Thymus (tissue), 11 donors: Measurements from ENCODE around the gene HLA-E. TPM values are rescaled to one million over a fixed set of nuclear protein-coding genes. Genes with fewer than 3 reads are reported as not detected.

ENCODE experiments used
- DNase-seq, 9 donors: peaks; one replicate each; pipeline ENCODE4 v3.0.0-alpha.2; 2013; ENCODE audit warnings: low spot score in 9 of 9, low read depth in 6 of 9, missing footprints in 1 of 9
- H3K27ac ChIP-seq, 2 donors: one replicate each; pipeline ENCODE4 v1.5.1; 2013; ENCODE audit warnings: control low read depth in 1 of 2, low read depth in 1 of 2, low read length in 1 of 2, mild to moderate bottlenecking in 1 of 2, moderate library complexity in 1 of 2
- H3K27me3 ChIP-seq, 2 donors: one replicate each; pipeline ENCODE4 v1.5.1; 2013; ENCODE audit warnings: low read length in 1 of 2; ENCODE audit not compliant: control insufficient read depth in 2 of 2, insufficient read depth in 1 of 2
- H3K36me3 ChIP-seq, 2 donors: one replicate each; pipeline ENCODE4 v1.5.1; 2013; ENCODE audit warnings: low read length in 1 of 2, mild to moderate bottlenecking in 1 of 2, moderate library complexity in 1 of 2; ENCODE audit not compliant: control insufficient read depth in 2 of 2, insufficient read depth in 2 of 2
- H3K4me1 ChIP-seq, 2 donors: one replicate each; pipeline ENCODE4 v1.5.1; 2013; ENCODE audit warnings: low read length in 2 of 2; ENCODE audit not compliant: control insufficient read depth in 2 of 2, insufficient read depth in 2 of 2
- H3K4me3 ChIP-seq, 2 donors: one replicate each; pipeline ENCODE4 v1.5.1; 2013; ENCODE audit warnings: low read length in 2 of 2, control low read depth in 1 of 2, mild to moderate bottlenecking in 1 of 2
- H3K9me3 ChIP-seq, 2 donors: one replicate each; pipeline ENCODE4 v1.5.1; 2013; ENCODE audit warnings: low read length in 1 of 2, mild to moderate bottlenecking in 1 of 2; ENCODE audit not compliant: control insufficient read depth in 2 of 2, insufficient read depth in 1 of 2
- WGBS: extraction: QIAGEN DNeasy Blood & Tissue Kit; methylation state at CpG from one replicate; pipeline ENCODE4 v1.1.7; 2013; 5-methylcytosine and 5-hydroxymethylcytosine counted together
- polyA plus RNA-seq: library from polyadenylated mRNA; stranded (reverse); fragments of 200-250 nt; gene quantifications from one replicate; pipeline ENCODE4 v1.2.3, GENCODE V29; 2013
- total RNA-seq: library from RNA; stranded (reverse); fragments of 120-200 nt; gene quantifications from one replicate; pipeline ENCODE4 v1.2.4, GENCODE V29; 2013
- donor health status: healthy.

The HLA-E gene
- total and polyA plus RNA-seq, 2 donors, result 303 to 531 TPM

DNA sequence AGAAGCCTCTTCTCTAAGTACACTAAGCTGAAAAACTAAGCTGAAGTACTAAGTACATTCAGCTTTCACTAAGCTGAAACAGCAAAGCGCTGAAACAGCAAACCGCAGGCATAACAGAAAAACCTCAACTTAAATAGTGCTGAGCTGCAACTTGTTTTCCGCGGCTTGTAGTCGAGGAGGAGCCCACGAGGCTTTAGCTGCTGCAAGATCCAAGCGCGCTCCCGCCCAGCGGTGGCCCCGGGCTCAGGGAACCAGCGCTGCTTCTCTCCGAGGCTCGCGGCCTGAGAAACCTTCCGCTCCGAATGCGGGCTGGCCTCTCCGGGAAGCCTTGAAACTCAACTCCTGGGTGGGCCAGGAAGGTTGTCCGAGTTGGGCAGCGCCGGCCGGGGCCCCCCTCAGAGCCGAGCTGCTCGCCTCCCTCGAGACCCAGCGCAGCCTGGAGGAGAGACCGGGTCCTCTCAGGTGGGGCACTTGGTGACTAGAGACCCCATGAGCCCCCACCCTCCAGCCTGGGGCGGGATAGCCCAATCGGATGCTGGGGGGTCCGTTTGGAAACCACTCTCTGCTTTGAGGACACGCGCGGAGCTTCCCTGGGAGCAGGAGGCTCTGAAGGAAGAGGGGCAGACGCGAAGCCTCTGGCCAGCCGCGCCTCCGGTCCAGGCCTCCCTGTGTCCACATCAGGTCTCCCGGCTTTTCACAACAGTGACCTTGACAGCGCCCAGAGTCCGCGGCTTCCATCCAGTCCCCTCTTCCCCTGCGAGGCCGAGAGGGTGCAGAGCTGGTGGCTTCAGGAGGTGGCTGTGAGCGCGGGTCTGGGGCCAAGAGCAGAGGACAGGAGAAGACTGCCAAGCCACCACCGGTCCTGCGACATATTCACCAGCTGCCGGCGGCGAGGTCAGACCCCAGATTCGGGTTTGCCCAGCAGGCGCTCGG is 38.1 kb upstream of the HLA-E start:
- peaks cover 0 to 13% of the 10 kb centered on the region in 2 donors for H3K9me3 ChIP-seq
- 10% methylated on average over 55 of the region's 55 CpGs for WGBS
- peaks cover 9 to 35% of the 10 kb centered on the region in 2 donors for H3K4me1 ChIP-seq
- peaks cover 42 to 96% of the 10 kb centered on the region in 2 donors for H3K27me3 ChIP-seq
- H3K36me3 ChIP-seq, result no peaks in the 10 kb centered on the region
- no peak overlapping the region for H3K27ac ChIP-seq
- DNase-seq, result peak in 8 of 9 donors; percentile 43 to 88 (median 72)
- H3K4me3 ChIP-seq, result peak overlapping the region in 1 of 2 donors; percentile 19

DNA sequence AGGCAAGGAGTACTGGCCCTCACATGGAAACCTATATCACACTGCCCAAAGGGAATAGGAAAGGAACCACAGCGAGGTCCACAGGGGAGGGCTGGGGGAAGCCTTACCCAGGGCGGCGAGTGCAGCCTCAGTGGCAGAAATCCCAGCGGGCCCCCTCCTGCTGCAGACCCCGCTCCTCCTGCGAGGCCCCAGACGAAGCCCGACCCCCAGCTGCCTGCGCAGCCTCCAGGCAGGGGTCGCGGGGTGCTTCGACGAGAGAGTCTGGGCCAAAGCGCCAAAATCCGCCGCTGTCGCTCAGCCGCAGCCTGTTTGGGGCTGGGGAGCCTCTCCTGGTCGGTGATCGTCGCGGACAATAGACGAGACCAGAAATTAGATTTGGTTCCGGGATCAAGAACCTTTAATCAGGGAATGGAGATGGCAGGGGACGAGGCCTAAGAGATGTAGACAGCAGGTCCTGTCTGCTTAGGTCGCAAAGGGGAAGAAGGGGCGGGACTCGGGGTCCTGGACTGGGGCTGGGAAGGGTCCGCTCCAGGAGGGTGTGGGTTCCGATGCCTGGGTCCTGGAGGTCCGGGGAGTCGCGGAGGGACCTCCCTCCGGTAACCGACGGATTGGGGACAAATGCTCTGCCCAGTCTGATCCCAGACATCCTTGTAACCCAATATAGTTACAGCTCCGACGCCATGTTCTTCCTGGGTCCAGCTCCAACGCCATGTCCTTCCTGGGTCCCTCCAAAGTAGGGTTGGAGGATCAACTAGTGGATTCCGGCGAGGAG is 36.4 kb upstream of the HLA-E start:
- Histone ChIP-seq H3K27ac (no peak overlapping the region), H3K27me3 (peaks cover 34 to 97% of the 10 kb centered on the region in 2 donors), H3K4me1 (peaks cover 9 to 35% of the 10 kb centered on the region in 2 donors), H3K36me3 (no peaks in the 10 kb centered on the region), H3K9me3 (peaks cover 0 to 13% of the 10 kb centered on the region in 2 donors), H3K4me3 (no peak overlapping the region)
- no peak for DNase-seq
- WGBS, result 13% methylated on average over 41 of the region's 41 CpGs

DNA sequence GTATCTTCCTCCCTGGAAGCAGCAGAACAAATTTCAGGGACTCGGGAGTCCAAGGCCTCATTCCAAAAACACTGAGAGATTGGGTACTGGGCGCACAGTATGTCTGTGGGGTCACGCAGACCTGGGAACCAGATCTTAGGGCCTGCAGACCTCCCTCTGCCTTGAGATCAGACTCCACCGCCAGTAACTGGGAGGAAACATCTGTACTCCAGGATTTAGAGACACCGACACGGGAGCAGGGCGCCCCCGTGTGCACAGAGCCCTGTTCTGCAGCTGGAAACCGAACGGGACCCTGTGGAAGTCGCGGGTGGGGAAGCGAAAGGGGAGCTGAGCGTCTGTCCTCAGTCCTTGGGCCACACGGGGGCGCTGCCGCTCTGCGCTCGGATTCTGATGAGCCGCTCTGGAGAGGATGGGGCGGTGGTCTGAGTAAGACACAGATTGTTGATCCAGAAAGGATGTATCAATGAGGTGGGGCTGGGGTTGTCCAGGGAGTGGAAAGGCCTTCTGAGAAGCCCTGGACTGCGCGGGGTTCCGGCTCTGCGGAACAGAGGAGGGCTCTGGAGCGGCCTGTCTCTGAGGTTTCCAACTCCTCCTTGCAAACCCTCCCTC is 35.7 kb upstream of the HLA-E start:
- Histone ChIP-seq H3K4me3 (no peak overlapping the region), H3K4me1 (peaks cover 9 to 35% of the 10 kb centered on the region in 2 donors), H3K36me3 (no peaks in the 10 kb centered on the region), H3K9me3 (peaks cover 0 to 13% of the 10 kb centered on the region in 2 donors), H3K27me3 (peaks cover 34 to 97% of the 10 kb centered on the region in 2 donors), H3K27ac (no peak overlapping the region)
- peak; percentile 58 to 92 (median 73) for DNase-seq
- 5% methylated on average over 26 of the region's 26 CpGs for WGBS

DNA sequence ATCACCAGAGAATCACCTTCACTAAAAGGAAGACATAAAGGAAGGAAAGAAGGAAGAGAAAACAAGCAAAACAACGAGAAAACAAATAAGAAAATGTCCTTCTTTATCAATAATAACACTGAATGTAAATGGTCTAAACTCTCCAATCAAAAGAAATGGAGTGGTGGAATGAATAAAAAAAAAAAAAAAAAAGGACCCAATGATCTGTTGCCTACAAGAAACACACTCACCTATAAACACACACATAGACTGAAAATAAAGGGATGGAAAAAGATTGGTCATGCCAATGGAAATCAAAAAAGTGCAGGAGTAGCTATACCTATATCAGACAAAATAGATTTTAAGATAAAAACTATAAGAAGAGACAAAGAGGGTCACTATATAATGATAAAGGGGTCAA is 30.2 kb upstream of the HLA-E start:
- Histone ChIP-seq H3K4me1 (peaks cover 5 to 11% of the 10 kb centered on the region in 2 donors), H3K4me3 (no peak overlapping the region), H3K27ac (no peak overlapping the region), H3K36me3 (no peaks in the 10 kb centered on the region), H3K27me3 (peaks cover 48 to 96% of the 10 kb centered on the region in 2 donors), H3K9me3 (no peaks in the 10 kb centered on the region)
- DNase-seq, result no peak
- WGBS, result 58% methylated on average over 1 of the region's 1 CpG

DNA sequence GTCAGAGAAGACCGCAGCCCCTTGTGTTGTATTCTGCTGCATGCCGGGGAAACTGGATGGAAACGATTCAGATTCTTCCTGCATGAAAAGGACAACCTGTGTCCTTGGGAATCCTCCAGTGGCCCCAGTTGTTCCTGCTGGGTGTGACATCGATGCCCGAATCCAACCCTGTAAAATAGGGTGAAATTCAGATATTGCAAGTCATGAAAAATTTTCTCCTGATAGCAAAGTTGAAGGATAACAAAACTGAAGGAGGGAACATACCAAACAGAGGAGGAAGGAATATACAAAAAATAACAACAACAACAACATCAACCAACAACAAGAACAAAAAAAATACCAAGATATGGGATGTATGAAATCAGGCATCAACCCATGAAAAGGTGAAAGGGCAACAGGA is 28.3 kb upstream of the HLA-E start:
- WGBS, result 68% methylated on average over 5 of the region's 5 CpGs
- H3K27me3 ChIP-seq, result peaks cover 57 to 96% of the 10 kb centered on the region in 2 donors
- no peak for DNase-seq
- peaks cover 5 to 16% of the 10 kb centered on the region in 2 donors for H3K4me1 ChIP-seq
- H3K27ac ChIP-seq, result no peak overlapping the region
- no peak overlapping the region for H3K4me3 ChIP-seq
- no peaks in the 10 kb centered on the region for H3K36me3 ChIP-seq
- no peaks in the 10 kb centered on the region for H3K9me3 ChIP-seq

DNA sequence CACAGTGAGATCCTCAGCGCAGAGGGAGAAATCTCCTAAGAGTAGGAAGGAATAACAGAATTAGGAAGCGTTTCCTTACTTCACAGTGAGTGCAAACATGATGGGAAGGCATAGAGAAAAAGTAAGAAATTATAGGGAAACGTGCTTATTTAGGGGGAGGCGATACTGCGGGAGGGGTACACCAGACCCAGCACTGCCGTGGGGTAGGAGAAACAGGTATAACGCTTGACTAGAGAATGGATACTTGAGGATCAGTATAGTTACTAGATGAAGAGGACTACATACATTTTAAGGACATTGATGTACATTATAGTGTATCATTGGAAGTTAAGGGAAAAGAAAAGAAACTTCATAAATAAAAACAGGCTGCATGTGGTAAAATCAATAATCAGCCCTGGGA is 26.8 kb upstream of the HLA-E start:
- Histone ChIP-seq H3K9me3 (no peaks in the 10 kb centered on the region), H3K4me3 (no peak overlapping the region), H3K27me3 (peaks cover 65 to 96% of the 10 kb centered on the region in 2 donors), H3K36me3 (no peaks in the 10 kb centered on the region), H3K4me1 (peaks cover 8 to 25% of the 10 kb centered on the region in 2 donors), H3K27ac (no peak overlapping the region)
- no peak for DNase-seq
- WGBS, result 57% methylated on average over 7 of the region's 7 CpGs

DNA sequence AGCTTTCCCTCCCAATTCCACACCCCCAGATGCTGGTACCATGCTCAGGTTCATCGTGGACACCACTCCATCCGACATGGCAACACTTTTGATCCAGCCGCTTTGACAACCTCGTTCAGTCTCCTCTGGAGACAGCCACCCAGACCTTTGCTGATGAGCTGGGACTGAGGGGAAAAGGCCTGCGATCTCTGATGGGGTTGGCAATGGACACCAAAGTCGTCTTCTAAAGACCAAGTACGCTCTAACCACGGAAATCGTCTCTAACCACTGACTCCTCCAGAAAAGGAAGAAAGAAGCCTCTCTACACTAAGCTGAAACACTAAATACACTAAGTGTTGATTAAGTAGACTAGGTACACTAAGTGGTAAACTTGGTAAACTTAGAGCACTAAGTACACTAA is 26.1 kb upstream of the HLA-E start:
- peaks cover 67 to 94% of the 10 kb centered on the region in 2 donors for H3K27me3 ChIP-seq
- H3K4me3 ChIP-seq, result no peak overlapping the region
- DNase-seq, result no peak
- H3K27ac ChIP-seq, result no peak overlapping the region
- WGBS, result 25% methylated on average over 9 of the region's 9 CpGs
- peaks cover 8 to 25% of the 10 kb centered on the region in 2 donors for H3K4me1 ChIP-seq
- H3K36me3 ChIP-seq, result no peaks in the 10 kb centered on the region
- no peaks in the 10 kb centered on the region for H3K9me3 ChIP-seq

DNA sequence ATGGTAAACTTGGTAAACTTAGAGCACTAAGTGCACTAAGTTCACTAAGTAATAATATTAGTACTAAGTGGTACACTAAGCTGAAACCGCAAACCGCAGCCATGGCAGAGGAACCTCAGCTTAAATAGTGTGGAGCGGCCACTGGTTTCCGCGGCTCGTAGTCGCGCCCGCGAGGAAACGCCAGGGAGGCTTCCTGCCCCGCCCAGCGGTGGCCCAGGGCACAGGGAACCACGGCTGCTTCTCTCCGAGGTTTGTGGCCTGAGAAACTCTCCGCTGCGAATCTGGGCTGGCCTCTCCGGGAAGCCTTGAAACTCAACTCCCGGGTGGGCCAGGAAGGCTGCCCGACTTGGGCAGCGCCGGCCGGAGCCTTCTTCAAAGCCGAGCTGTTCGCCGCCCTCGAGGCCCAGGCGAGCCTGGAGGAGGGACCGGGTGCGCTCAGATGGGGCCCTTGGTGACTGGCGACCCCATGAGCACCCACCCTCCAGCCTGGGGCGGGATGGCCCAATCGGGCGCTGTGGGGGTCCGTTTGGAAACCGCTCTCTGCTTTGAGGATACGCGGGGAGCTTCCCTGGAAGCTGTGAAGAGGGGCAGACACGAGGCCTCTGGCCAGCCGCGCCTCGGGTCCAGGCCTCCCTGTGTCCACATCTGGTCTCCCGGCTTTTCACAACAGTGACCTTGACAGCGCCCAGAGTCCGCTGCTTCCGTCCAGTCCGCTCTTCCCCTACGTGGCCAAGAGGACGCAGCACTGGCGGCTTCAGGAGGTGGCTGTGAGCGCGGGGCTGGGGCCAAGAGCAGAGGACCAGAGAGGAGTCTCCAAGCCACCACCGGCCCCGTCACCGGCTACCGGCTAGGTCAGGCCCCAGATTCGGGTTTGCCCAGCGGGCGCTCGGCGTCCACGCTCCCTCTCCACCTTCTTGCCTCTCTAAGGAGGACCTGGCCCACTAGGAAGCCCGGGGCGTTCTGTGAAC is 25.4 kb upstream of the HLA-E start:
- no peaks in the 10 kb centered on the region for H3K36me3 ChIP-seq
- H3K27me3 ChIP-seq, result peaks cover 70 to 92% of the 10 kb centered on the region in 2 donors
- H3K9me3 ChIP-seq, result no peaks in the 10 kb centered on the region
- H3K4me3 ChIP-seq, result no peak overlapping the region
- DNase-seq, result peak in 1 of 9 donors; percentile 46
- no peak overlapping the region for H3K27ac ChIP-seq
- 17% methylated on average over 64 of the region's 64 CpGs for WGBS
- H3K4me1 ChIP-seq, result peaks cover 8 to 25% of the 10 kb centered on the region in 2 donors
